ENCODE measurements around the gene ELL.

Gene ELL

GRCh38 chr19:18433735-18434398, 88.0 kb downstream of the ELL start:
- Mint-ChIP-seq H3K27me3 (ENCODE audit: low read depth) (no peaks in the 10 kb centered on the region), H3K4me3 (peak overlapping the region; percentile 12), H3K36me3 (ENCODE audit: low read depth) (peaks cover 15% of the 10 kb centered on the region), H3K4me1 (ENCODE audit: low read depth) (peaks cover 11% of the 10 kb centered on the region), H3K27ac (no peak overlapping the region), H3K9me3 (no peaks in the 10 kb centered on the region)
- no peak for DNase-seq (ENCODE audit: low spot score)

DNA sequence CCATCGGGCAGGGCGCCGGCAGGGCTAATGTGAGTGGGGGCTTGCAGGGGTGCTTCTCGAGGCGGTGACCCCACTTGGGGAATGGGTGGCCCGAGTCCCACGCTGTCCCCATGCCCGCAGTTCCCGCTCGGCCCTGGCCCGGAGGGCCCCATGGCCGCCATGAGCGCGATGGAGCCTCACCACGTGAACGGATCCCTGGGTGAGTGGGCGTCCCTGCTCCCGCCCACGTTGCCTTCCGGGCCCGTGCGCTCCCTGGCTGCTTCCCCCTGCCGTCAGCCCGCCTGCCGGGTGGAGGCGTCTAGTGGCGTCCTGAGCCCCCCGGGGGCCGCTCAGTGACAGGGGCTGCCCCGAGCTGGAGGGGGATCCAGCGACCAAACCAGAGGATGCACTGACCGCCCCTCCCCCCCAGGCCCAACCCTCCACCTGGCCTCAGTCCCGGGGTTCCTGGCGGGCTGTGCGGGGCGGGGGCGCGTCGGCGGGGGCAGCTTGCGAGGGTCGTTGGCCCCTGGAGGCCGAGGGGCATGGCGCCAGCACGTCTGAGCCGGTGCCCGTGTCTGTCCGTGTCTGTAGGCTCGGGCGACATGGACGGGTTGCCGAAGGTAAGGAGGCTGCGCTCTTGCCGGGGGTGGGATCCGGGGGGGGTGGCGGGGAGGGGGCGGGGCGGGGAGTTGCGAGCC, 88.7 kb downstream of the ELL start:
- Mint-ChIP-seq H3K4me3 (no peak overlapping the region), H3K27ac (no peak overlapping the region), H3K4me1 (ENCODE audit: low read depth) (peaks cover 11% of the 10 kb centered on the region), H3K27me3 (ENCODE audit: low read depth) (no peaks in the 10 kb centered on the region), H3K9me3 (no peaks in the 10 kb centered on the region), H3K36me3 (ENCODE audit: low read depth) (peaks cover 15% of the 10 kb centered on the region)
- no peak for DNase-seq (ENCODE audit: low spot score)

GRCh38 chr19:18432275-18433014, 89.4 kb downstream of the ELL start:
- Mint-ChIP-seq H3K27me3 (ENCODE audit: low read depth) (no peaks in the 10 kb centered on the region), H3K9me3 (no peaks in the 10 kb centered on the region), H3K36me3 (ENCODE audit: low read depth) (peaks cover 15% of the 10 kb centered on the region), H3K4me3 (no peak overlapping the region), H3K27ac (no peak overlapping the region), H3K4me1 (ENCODE audit: low read depth) (peaks cover 11% of the 10 kb centered on the region)
- DNase-seq (ENCODE audit: low spot score): no peak

GRCh38 chr19:18431351-18432197, 90.3 kb downstream of the ELL start:
- H3K4me1 Mint-ChIP-seq (ENCODE audit: low read depth): peaks cover 11% of the 10 kb centered on the region
- no peak overlapping the region for H3K4me3 Mint-ChIP-seq
- DNase-seq (ENCODE audit: low spot score): no peak
- no peaks in the 10 kb centered on the region for H3K9me3 Mint-ChIP-seq
- peaks cover 15% of the 10 kb centered on the region for H3K36me3 Mint-ChIP-seq (ENCODE audit: low read depth)
- no peak overlapping the region for H3K27ac Mint-ChIP-seq
- H3K27me3 Mint-ChIP-seq (ENCODE audit: low read depth): no peaks in the 10 kb centered on the region

GRCh38 chr19:18430417-18431144, 91.3 kb downstream of the ELL start:
- DNase-seq (ENCODE audit: low spot score): no peak
- peak overlapping the region; percentile 55 for H3K27ac Mint-ChIP-seq
- peaks cover 17% of the 10 kb centered on the region for H3K36me3 Mint-ChIP-seq (ENCODE audit: low read depth)
- no peaks in the 10 kb centered on the region for H3K27me3 Mint-ChIP-seq (ENCODE audit: low read depth)
- no peaks in the 10 kb centered on the region for H3K9me3 Mint-ChIP-seq
- H3K4me1 Mint-ChIP-seq (ENCODE audit: low read depth): peaks cover 11% of the 10 kb centered on the region
- peak overlapping the region; percentile 26 for H3K4me3 Mint-ChIP-seq

DNA sequence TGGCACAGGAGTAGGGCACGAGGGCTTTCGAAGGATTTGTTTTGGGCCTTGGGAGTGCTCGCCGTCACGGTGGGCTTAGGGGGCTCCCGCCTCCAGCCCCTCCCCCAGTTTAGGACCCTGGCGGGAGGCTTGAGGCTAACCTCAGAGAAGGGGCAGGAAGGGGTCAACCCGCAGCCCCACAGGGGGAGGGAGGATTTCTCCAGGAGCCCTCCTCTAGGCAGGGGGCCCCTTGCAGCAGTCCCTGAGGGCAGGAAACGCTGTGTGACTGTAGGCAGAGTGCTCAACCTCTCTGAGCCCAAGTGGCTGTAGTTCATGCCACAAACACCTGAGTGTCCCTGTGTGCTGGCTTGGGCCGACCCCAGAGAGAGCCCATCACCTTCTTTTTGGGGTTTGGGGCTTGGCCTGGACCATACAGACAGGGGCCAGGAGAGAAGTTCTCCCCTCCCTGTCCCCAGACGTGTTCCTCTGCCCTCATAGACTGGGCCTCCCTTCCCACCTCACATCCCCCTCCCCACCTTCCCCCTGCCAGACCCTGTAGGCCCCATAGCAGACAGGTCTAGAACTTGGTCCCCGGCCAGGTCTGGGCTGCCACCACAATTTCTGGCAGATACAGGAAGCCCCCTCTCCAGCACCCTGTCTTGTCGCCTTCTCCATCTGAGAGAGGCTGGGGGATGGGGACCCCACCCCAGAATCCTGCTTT, 92.0 kb downstream of the ELL start:
- peaks cover 17% of the 10 kb centered on the region for H3K36me3 Mint-ChIP-seq (ENCODE audit: low read depth)
- H3K4me3 Mint-ChIP-seq: peak overlapping the region; percentile 69
- H3K27me3 Mint-ChIP-seq (ENCODE audit: low read depth): no peaks in the 10 kb centered on the region
- H3K27ac Mint-ChIP-seq: peak overlapping the region; percentile 52
- peaks cover 11% of the 10 kb centered on the region for H3K4me1 Mint-ChIP-seq (ENCODE audit: low read depth)
- no peak for DNase-seq (ENCODE audit: low spot score)
- no peaks in the 10 kb centered on the region for H3K9me3 Mint-ChIP-seq

GRCh38 chr19:18428787-18429674, 92.8 kb downstream of the ELL start:
- peaks cover 18% of the 10 kb centered on the region for H3K4me1 Mint-ChIP-seq (ENCODE audit: low read depth)
- DNase-seq (ENCODE audit: low spot score): peak; percentile 80
- no peaks in the 10 kb centered on the region for H3K9me3 Mint-ChIP-seq
- peak overlapping the region; percentile 57 for H3K27ac Mint-ChIP-seq
- no peaks in the 10 kb centered on the region for H3K27me3 Mint-ChIP-seq (ENCODE audit: low read depth)
- H3K36me3 Mint-ChIP-seq (ENCODE audit: low read depth): peaks cover 11% of the 10 kb centered on the region
- H3K4me3 Mint-ChIP-seq: peak overlapping the region; percentile 69

DNA sequence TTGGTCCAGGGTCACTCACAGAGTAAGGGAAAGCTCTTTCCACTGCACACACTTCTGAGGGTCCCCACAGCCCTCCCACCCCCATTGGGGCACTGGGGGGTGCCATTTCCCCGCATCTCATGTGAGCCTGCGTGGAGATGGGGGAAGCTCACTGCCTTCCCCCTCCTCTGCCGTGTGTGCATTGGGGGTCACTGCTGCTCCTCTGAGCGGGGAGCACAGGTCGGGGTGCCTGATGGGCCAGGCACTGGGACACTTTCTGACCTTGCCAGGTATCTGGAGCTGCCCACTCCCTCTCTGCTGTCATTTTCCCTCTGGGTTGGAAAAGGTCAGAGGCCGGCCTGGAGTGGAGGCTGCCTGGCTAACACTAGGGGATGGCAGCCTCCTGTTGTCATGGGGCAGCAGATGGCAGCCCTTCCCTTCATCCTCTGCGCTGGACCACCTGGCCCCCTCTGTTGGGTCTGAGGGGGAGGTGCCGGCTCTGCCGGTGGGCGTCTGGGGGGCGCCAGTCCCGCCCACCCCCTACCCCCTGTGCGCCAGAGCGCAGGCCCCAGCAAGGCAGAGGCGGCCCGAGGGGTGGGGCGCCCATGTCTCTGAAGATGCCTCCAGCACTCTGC, 93.6 kb downstream of the ELL start:
- Mint-ChIP-seq H3K27me3 (ENCODE audit: low read depth) (no peaks in the 10 kb centered on the region), H3K9me3 (no peaks in the 10 kb centered on the region), H3K4me1 (ENCODE audit: low read depth) (peaks cover 20% of the 10 kb centered on the region), H3K4me3 (no peak overlapping the region), H3K36me3 (ENCODE audit: low read depth) (peaks cover 11% of the 10 kb centered on the region), H3K27ac (peak overlapping the region; percentile 57)
- DNase-seq (ENCODE audit: low spot score): no peak

- Mint-ChIP-seq H3K9me3 (no peaks in the 10 kb centered on the region), H3K4me1 (ENCODE audit: low read depth) (peaks cover 25% of the 10 kb centered on the region), H3K36me3 (ENCODE audit: low read depth) (peaks cover 17% of the 10 kb centered on the region), H3K27me3 (ENCODE audit: low read depth) (no peaks in the 10 kb centered on the region), H3K4me3 (no peak overlapping the region), H3K27ac (peak overlapping the region; percentile 10)
- no peak for DNase-seq (ENCODE audit: low spot score)
Observed at GRCh38 chr19:18427743-18428113, 94.1 kb downstream of the ELL start.

DNA sequence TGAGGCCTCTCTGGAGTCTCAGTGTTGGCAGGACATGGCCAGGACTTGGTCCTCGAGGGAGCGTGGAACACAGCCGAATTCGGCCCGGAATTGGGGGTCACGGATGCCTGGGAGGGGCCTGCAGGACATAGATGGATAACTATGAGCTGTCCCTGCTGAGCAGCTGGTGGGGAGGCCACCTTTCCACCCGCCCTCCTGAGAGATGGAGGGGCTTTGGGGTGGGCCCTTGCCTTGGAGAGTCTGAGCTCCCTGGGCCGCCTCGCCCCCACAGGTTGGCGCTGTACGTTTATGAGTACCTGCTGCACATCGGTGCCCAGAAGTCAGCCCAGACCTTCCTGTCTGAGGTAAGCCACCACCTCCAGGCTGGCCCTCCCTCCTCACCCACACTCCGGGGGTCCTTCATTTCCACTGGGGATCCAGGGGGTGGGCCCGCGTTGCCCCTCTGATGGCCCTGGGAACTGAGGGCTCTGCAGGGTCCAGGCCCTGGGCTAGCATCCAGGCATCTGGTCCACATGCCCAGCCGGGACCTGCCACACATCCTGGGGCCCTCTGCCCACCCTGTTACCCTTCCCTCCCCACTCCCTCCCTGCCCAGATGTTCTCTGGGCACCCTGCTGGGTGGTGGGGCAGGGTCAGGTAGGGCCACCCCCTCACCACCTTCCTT, 94.7 kb downstream of the ELL start:
- H3K4me3 Mint-ChIP-seq: no peak overlapping the region
- H3K4me1 Mint-ChIP-seq (ENCODE audit: low read depth): peaks cover 29% of the 10 kb centered on the region
- no peaks in the 10 kb centered on the region for H3K9me3 Mint-ChIP-seq
- peak overlapping the region; percentile 45 for H3K27ac Mint-ChIP-seq
- no peaks in the 10 kb centered on the region for H3K27me3 Mint-ChIP-seq (ENCODE audit: low read depth)
- DNase-seq (ENCODE audit: low spot score): no peak
- H3K36me3 Mint-ChIP-seq (ENCODE audit: low read depth): peaks cover 18% of the 10 kb centered on the region

- no peak for DNase-seq (ENCODE audit: low spot score)
- Mint-ChIP-seq H3K27me3 (ENCODE audit: low read depth) (no peaks in the 10 kb centered on the region), H3K36me3 (ENCODE audit: low read depth) (peaks cover 16% of the 10 kb centered on the region), H3K27ac (no peak overlapping the region), H3K9me3 (no peaks in the 10 kb centered on the region), H3K4me3 (no peak overlapping the region), H3K4me1 (ENCODE audit: low read depth) (peaks cover 38% of the 10 kb centered on the region)
Observed at GRCh38 chr19:18426416-18426767, 95.5 kb downstream of the ELL start.

Data from T-helper 2 cell treated with Interferon-gamma antibody and Interleukin-4, amounts not matched to agents 5 μg/mL and 100 μg/mL, for 36 hours (primary cell).